ENCODE measurements around the gene SELENBP1.

Gene SELENBP1

DNA sequence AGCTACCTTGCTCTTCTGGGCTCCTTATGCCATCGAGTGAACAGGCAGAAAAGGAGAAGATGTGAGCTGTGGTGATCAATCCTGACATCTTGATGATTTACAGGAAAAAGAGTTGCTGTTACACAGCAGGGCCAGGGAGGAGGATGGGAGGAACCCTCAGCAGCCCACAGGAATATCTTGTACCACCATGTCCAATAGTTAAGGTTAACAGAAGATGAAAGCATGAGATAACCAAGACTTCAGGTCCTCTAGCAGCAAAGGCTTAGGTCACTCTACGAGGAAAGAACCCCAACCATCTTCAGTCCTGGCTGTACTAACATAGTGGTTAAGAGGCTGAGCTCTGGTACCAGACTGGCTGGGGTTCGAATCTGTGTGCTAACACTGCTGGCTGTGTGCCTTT is 12.1 kb upstream of the SELENBP1 start:
- Histone ChIP-seq H3K4me1 (ENCODE audit: control insufficient read depth, insufficient read depth, low read length, poor library complexity, severe bottlenecking) (no peaks in the 10 kb centered on the region), H3K36me3 (ENCODE audit: control insufficient read depth, insufficient read depth, low read length) (no peaks in the 10 kb centered on the region)
- no peak for DNase-seq

DNA sequence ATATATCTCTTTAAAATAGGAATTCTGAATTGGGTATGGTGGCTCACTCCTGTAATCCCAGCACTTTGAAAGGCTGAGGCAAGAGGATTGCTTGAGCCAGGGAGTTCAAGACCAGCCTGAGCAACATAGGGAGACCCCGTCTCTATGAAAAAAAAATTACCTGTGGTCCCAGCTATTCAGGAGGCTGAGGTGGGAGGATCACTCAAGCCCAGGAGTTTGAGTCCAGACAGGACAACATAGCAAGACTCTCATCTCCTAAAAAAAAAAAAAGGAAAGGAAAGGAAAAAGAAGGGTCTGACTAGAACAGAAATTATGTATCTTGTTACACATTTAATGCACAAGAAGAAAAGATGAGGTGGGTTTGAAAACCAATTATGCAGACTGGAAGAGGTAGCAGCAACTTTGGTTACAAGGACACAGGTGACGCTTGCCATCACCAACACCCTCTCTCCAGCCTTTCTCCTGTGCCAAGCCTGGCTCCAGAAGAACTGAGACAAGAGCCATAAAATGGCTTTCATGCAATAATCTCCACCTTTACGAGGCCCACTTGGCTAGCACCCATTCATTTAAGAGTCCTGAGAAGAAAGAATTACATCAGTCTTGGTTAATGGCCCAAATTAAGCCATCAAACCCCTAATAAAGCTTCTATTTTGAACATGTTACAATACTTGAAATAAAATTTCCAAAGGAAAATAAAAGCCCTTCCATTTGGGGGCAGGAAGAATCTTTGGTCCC is 4.8 kb upstream of the SELENBP1 start:
- H3K27me3 ChIP-seq (replicated peaks; ENCODE audit: control insufficient read depth, insufficient read depth, low read length, poor library complexity, severe bottlenecking): no peaks in the 10 kb centered on the region
- no peak overlapping the region for H3K4me3 ChIP-seq (ENCODE audit: insufficient read depth, low read depth, low read length, poor library complexity, severe bottlenecking)
- no peak for DNase-seq
- no peaks in the 10 kb centered on the region for H3K4me1 ChIP-seq (ENCODE audit: control insufficient read depth, insufficient read depth, low read length, poor library complexity, severe bottlenecking)
- H3K36me3 ChIP-seq (ENCODE audit: control insufficient read depth, insufficient read depth, low read length): no peaks in the 10 kb centered on the region
- H3K27ac ChIP-seq (ENCODE audit: insufficient read depth, low read length, poor library complexity, severe bottlenecking): no peak overlapping the region
- no peaks in the 10 kb centered on the region for H3K9me3 ChIP-seq (ENCODE audit: control insufficient read depth, low read length)

More for the DNA sequence above, 12.1 kb upstream of the SELENBP1 start:
- Histone ChIP-seq H3K9me3 (ENCODE audit: control insufficient read depth, low read length) (no peaks in the 10 kb centered on the region), H3K27me3 (replicated peaks; ENCODE audit: control insufficient read depth, insufficient read depth, low read length, poor library complexity, severe bottlenecking) (no peaks in the 10 kb centered on the region), H3K27ac (ENCODE audit: insufficient read depth, low read length, poor library complexity, severe bottlenecking) (no peak overlapping the region), H3K4me3 (ENCODE audit: insufficient read depth, low read depth, low read length, poor library complexity, severe bottlenecking) (no peak overlapping the region)

DNA sequence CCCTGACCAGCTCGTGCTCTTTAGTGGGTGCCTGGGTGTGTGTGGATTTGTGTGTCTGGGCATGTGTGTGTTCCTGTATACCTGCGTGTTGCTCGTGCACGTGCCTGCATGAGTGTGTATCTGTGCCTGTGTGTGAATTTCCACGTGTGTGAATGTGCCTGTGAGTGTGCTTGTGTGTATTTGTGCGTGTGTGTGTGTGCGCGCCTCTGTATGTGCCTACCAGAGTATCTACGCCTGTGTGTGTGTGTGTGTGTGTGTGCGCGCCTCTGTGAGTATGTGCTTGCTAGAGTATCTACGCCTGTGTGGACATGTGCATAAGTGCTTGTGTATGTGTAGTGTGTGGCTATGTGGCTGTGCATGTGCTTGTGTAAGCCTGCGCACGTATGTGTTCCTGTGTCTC is 691 bp upstream of the SELENBP1 start:
- H3K4me3 ChIP-seq (ENCODE audit: insufficient read depth, low read depth, low read length, poor library complexity, severe bottlenecking): no peak overlapping the region
- no peaks in the 10 kb centered on the region for H3K9me3 ChIP-seq (ENCODE audit: control insufficient read depth, low read length)
- H3K27me3 ChIP-seq (replicated peaks; ENCODE audit: control insufficient read depth, insufficient read depth, low read length, poor library complexity, severe bottlenecking): no peaks in the 10 kb centered on the region
- no peaks in the 10 kb centered on the region for H3K36me3 ChIP-seq (ENCODE audit: control insufficient read depth, insufficient read depth, low read length)
- no peak for DNase-seq
- H3K27ac ChIP-seq (ENCODE audit: insufficient read depth, low read length, poor library complexity, severe bottlenecking): no peak overlapping the region
- H3K4me1 ChIP-seq (ENCODE audit: control insufficient read depth, insufficient read depth, low read length, poor library complexity, severe bottlenecking): no peaks in the 10 kb centered on the region

DNA sequence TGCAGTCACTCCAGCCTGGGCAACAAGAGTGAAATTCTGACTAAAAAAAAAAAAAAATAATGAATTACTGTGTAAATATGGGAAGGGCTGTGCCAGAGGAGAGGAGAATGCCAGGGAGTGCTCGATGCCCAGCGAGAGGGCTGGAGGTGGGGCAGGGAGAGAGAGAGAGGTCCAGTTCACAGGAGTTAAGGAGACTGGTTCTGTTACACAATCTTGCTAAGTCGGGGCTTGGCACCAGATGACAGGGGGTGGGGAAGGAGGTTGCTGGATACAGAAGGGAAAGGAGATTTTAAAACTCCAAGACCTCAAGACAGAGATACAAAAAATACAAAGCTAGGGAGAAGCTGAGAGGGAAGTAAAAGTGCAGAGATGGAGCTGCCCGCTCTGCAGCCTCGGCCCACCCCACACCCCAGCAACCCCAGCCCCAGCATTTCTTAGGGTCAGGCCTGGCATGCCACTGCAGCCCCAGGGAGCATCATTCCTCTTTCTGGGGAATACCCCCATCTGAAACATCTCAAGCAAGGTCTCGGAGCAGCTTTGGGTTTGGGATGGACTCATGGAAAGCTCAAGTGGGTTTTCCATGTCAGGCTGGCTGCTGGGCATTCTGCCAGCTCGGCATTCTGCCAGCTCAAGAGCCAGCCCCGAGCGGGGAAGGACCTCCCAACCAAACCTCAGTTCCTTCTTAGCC is 991 bp downstream of the SELENBP1 start:
- H3K27me3 ChIP-seq (replicated peaks; ENCODE audit: control insufficient read depth, insufficient read depth, low read length, poor library complexity, severe bottlenecking): no peaks in the 10 kb centered on the region
- H3K4me1 ChIP-seq (ENCODE audit: control insufficient read depth, insufficient read depth, low read length, poor library complexity, severe bottlenecking): no peaks in the 10 kb centered on the region
- no peak for DNase-seq
- H3K9me3 ChIP-seq (ENCODE audit: control insufficient read depth, low read length): no peaks in the 10 kb centered on the region
- H3K36me3 ChIP-seq (ENCODE audit: control insufficient read depth, insufficient read depth, low read length): no peaks in the 10 kb centered on the region
- no peak overlapping the region for H3K27ac ChIP-seq (ENCODE audit: insufficient read depth, low read length, poor library complexity, severe bottlenecking)
- no peak overlapping the region for H3K4me3 ChIP-seq (ENCODE audit: insufficient read depth, low read depth, low read length, poor library complexity, severe bottlenecking)

DNA sequence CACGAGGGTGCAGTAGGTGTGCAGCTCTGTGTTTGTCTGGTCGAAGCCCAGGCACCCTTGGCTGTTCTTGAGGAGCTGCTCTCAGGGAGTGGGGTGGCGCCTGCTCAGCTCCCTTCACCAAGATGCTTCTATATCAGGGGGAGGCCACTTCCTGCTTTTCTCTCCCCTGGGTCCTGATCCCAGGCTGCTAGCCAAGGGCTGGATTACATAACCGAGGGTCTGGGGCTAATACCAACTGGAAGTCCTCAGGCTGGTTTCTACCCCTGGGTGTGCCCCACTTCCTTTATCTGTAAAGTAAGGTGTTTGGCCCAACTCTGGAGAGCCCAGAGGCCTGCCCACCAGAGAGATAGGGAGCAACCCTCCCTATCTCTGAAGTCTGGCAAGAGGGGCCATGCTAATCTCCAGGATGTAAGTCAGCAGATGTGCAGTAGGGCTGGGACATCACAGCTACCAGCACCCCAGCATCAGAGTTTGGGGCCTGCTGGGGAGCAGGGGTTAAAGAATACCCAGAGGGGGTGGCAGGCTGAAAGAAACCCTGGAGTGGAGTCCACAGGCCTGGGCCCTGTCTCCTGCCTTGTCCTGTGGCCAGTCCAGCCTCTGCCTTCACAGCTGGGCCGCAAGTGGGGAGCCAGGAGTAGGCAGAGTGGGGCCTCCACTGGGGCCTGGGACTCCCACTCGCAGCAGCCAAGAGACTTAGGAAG is 2.1 kb downstream of the SELENBP1 start:
- H3K4me1 ChIP-seq (ENCODE audit: control insufficient read depth, insufficient read depth, low read length, poor library complexity, severe bottlenecking): no peaks in the 10 kb centered on the region
- H3K27me3 ChIP-seq (replicated peaks; ENCODE audit: control insufficient read depth, insufficient read depth, low read length, poor library complexity, severe bottlenecking): no peaks in the 10 kb centered on the region
- H3K9me3 ChIP-seq (ENCODE audit: control insufficient read depth, low read length): no peaks in the 10 kb centered on the region
- no peak for DNase-seq
- no peak overlapping the region for H3K27ac ChIP-seq (ENCODE audit: insufficient read depth, low read length, poor library complexity, severe bottlenecking)
- no peaks in the 10 kb centered on the region for H3K36me3 ChIP-seq (ENCODE audit: control insufficient read depth, insufficient read depth, low read length)
- no peak overlapping the region for H3K4me3 ChIP-seq (ENCODE audit: insufficient read depth, low read depth, low read length, poor library complexity, severe bottlenecking)

DNA sequence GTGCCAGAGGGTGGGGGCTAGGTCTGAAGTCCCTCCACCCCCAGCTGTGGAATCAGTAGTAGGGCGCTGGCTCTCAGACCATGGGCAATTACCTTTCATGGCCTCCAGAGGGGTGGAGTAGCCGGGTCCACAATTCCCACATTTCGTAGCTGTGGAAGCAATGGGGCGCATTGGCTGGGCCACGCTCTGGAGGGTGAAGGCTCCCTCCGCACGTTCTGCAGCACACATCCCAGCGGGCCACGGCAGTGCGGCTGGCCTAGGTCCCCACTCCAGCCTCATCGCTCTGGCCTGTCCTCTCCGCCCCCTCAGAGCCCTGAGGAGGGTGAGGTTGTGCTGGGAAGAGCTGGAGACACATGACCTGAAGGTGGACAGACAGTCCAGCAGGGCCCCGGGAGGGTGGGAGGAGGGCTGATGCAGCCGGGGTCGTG is 2.9 kb downstream of the SELENBP1 start:
- H3K9me3 ChIP-seq (ENCODE audit: control insufficient read depth, low read length): no peaks in the 10 kb centered on the region
- no peaks in the 10 kb centered on the region for H3K36me3 ChIP-seq (ENCODE audit: control insufficient read depth, insufficient read depth, low read length)
- H3K27ac ChIP-seq (ENCODE audit: insufficient read depth, low read length, poor library complexity, severe bottlenecking): no peak overlapping the region
- no peak overlapping the region for H3K4me3 ChIP-seq (ENCODE audit: insufficient read depth, low read depth, low read length, poor library complexity, severe bottlenecking)
- H3K27me3 ChIP-seq (replicated peaks; ENCODE audit: control insufficient read depth, insufficient read depth, low read length, poor library complexity, severe bottlenecking): no peaks in the 10 kb centered on the region
- H3K4me1 ChIP-seq (ENCODE audit: control insufficient read depth, insufficient read depth, low read length, poor library complexity, severe bottlenecking): no peaks in the 10 kb centered on the region
- DNase-seq: no peak

DNA sequence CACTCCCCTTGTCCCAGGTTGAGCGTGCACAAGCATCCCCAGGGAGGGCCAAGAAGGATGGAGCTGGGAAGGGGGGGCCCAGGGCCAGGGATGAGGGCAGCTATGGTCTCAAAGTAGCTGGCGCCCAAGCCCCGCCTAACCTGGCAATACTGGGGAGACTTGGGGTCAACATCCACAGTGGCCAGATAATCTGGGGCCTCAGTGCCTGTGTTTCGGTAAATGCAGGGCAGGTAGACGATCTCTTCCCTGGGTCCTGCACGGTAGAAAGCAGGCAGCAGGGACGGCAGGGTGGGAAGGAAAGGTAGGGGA is 3.2 kb downstream of the SELENBP1 start:
- H3K27ac ChIP-seq (ENCODE audit: insufficient read depth, low read length, poor library complexity, severe bottlenecking): no peak overlapping the region
- H3K36me3 ChIP-seq (ENCODE audit: control insufficient read depth, insufficient read depth, low read length): no peaks in the 10 kb centered on the region
- H3K4me3 ChIP-seq (ENCODE audit: insufficient read depth, low read depth, low read length, poor library complexity, severe bottlenecking): no peak overlapping the region

DNA sequence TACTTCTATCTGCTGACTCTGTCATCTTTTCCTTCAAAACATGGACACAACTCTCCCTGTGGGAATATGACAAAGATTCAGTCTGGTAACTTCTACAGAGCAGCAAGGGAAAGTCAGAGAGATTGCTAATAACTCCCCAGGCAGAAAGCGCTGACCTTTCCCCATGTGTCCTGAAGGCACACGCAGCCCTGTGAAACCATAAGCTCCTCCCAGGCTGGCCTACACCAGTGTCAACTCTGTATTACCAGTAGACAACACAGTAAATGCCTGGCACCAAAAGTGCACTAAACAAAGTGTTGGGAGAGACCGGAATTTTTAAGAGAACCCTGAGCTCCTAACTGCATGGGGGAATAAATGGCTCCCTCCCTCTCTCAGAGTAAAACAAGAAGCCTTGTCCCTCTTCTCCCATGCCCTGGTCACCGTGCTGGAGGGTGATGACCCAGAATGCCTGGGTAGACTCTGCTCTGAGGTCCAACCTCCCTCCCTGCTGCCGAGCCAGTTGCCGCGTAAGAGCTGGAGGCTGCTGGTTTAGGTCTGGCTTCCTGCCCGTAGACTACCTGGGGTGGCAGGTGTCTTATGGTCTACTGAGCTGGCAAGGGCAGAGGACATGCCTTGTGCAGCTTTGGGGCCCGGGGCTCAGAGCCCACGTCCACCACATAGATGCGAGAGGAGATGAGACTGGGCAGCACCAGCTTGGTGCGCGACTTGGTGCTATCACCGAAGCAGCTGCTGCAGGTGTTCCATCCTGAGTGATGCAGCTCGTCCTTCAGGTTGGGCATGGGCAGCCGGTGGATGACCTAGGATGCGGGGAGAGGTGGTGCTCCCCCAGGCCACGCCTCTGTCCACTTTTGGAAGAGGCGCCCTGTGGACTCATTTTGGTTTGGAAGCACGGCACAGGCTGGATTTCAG is 3.9 kb downstream of the SELENBP1 start:
- Histone ChIP-seq H3K27me3 (replicated peaks; ENCODE audit: control insufficient read depth, insufficient read depth, low read length, poor library complexity, severe bottlenecking) (no peaks in the 10 kb centered on the region), H3K4me3 (ENCODE audit: insufficient read depth, low read depth, low read length, poor library complexity, severe bottlenecking) (no peak overlapping the region), H3K36me3 (ENCODE audit: control insufficient read depth, insufficient read depth, low read length) (no peaks in the 10 kb centered on the region), H3K9me3 (ENCODE audit: control insufficient read depth, low read length) (no peaks in the 10 kb centered on the region), H3K4me1 (ENCODE audit: control insufficient read depth, insufficient read depth, low read length, poor library complexity, severe bottlenecking) (no peaks in the 10 kb centered on the region), H3K27ac (ENCODE audit: insufficient read depth, low read length, poor library complexity, severe bottlenecking) (no peak overlapping the region)
- DNase-seq: no peak

More for the DNA sequence above, 3.2 kb downstream of the SELENBP1 start:
- Histone ChIP-seq H3K27me3 (replicated peaks; ENCODE audit: control insufficient read depth, insufficient read depth, low read length, poor library complexity, severe bottlenecking) (no peaks in the 10 kb centered on the region), H3K9me3 (ENCODE audit: control insufficient read depth, low read length) (no peaks in the 10 kb centered on the region), H3K4me1 (ENCODE audit: control insufficient read depth, insufficient read depth, low read length, poor library complexity, severe bottlenecking) (no peaks in the 10 kb centered on the region)
- DNase-seq: no peak

DNA sequence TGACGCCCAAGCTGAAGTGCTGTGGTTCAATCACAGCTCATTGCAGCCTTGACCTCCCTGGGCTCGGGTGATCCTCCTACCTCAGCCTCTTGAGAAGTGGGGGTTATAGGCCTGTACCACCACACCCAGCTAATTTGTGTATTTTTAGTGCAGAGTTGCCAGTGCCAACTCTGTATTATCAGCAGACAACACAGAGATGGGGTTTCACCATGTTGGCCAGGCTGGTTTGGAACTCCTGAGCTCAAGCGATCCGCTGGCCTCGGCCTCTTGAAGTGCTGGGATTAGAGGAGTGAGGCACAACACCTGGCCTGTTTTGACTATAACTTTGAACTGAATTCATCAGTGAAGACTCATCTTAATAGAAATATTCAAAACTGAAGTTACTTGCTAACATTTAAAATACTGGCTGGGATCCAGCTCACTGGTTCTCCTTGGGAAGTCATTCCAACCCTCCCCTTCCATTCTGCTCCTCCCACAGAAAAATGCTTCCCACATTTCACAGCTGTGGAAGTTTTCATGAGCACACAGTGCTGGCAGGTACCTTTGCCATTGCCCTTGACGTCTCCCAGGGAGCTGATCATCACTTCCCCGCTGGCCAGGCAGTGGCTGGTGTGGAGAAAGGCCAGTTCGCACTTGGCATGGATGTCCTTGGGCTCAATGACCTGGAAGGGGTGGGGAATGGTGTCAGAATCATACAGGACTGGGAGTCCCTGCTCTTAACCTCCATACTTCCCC is 4.7 kb downstream of the SELENBP1 start:
- DNase-seq: no peak
- Histone ChIP-seq H3K27me3 (replicated peaks; ENCODE audit: control insufficient read depth, insufficient read depth, low read length, poor library complexity, severe bottlenecking) (no peaks in the 10 kb centered on the region), H3K4me1 (ENCODE audit: control insufficient read depth, insufficient read depth, low read length, poor library complexity, severe bottlenecking) (no peaks in the 10 kb centered on the region), H3K9me3 (ENCODE audit: control insufficient read depth, low read length) (no peaks in the 10 kb centered on the region), H3K27ac (ENCODE audit: insufficient read depth, low read length, poor library complexity, severe bottlenecking) (no peak overlapping the region), H3K36me3 (ENCODE audit: control insufficient read depth, insufficient read depth, low read length) (no peaks in the 10 kb centered on the region), H3K4me3 (ENCODE audit: insufficient read depth, low read depth, low read length, poor library complexity, severe bottlenecking) (no peak overlapping the region)
